Activated naive CD4-positive, alpha-beta T cell (primary cell): ENCODE results near the gene ARID3B.
A peak's percentile ranks its signal among the peaks of the same experiment; 100 is the strongest.
"Not testable (repeated sequence)": the region's sequence is repeated elsewhere in the genome, so short reads cannot be mapped to it uniquely, and the experiment has no call there.

ENCODE experiments used
- DNase-seq, 4 experiments: peaks; one replicate each; lab custom pipeline; 2025; lab: John Stamatoyannopoulos, UW

ARID3B gene

GRCh38 chr15:74537736-74538135 lies 3.3 kb upstream of the ARID3B start:
- no peak for DNase-seq

- DNase-seq, result not testable (repeated sequence)
Observed at GRCh38 chr15:74539521-74539920, 1.5 kb upstream of the ARID3B start.

- no peak for DNase-seq
Observed at GRCh38 chr15:74540161-74540760, 759 bp upstream of the ARID3B start.

GRCh38 chr15:74541494-74542165 lies 610 bp downstream of the ARID3B start:
- peak in 3 of 4 experiments; percentile 2 to 49 (median 31) for DNase-seq

- no peak for DNase-seq
Observed at GRCh38 chr15:74542166-74543042, 1.4 kb downstream of the ARID3B start.

- DNase-seq, result no peak
Observed at GRCh38 chr15:74543043-74543422, 2.0 kb downstream of the ARID3B start.

GRCh38 chr15:74543583-74543982 lies 2.6 kb downstream of the ARID3B start:
- no peak for DNase-seq

GRCh38 chr15:74545086-74545485 lies 4.1 kb downstream of the ARID3B start:
- no peak for DNase-seq

- peak; percentile 33 to 71 (median 61) for DNase-seq
Observed at GRCh38 chr15:74545776-74546656, 5.0 kb downstream of the ARID3B start.

GRCh38 chr15:74547616-74548015 lies 6.6 kb downstream of the ARID3B start:
- no peak for DNase-seq

- DNase-seq, result no peak
Observed at GRCh38 chr15:74548241-74548640, 7.2 kb downstream of the ARID3B start.

GRCh38 chr15:74549816-74550215 lies 8.8 kb downstream of the ARID3B start:
- DNase-seq, result no peak

GRCh38 chr15:74551714-74552113 lies 10.7 kb downstream of the ARID3B start:
- no peak for DNase-seq

- DNase-seq, result no peak
Observed at GRCh38 chr15:74552773-74553441, 11.9 kb downstream of the ARID3B start.

- DNase-seq, result no peak
Observed at GRCh38 chr15:74555192-74555591, 14.2 kb downstream of the ARID3B start.

- no peak for DNase-seq
Observed at GRCh38 chr15:74558706-74559105, 17.7 kb downstream of the ARID3B start.

GRCh38 chr15:74563442-74563841 lies 22.4 kb downstream of the ARID3B start:
- DNase-seq, result no peak

GRCh38 chr15:74564182-74564581 lies 23.2 kb downstream of the ARID3B start:
- DNase-seq, result no peak

GRCh38 chr15:74565381-74566085 lies 24.5 kb downstream of the ARID3B start:
- DNase-seq, result no peak

GRCh38 chr15:74568594-74568993 lies 27.6 kb downstream of the ARID3B start:
- no peak for DNase-seq

- DNase-seq, result no peak
Observed at GRCh38 chr15:74569731-74570070, 28.7 kb downstream of the ARID3B start.
